ENCODE measurements around the gene CCDC81. TPM values are rescaled to one million over a fixed set of nuclear protein-coding genes. Genes with fewer than 3 reads are reported as not detected.
A peak's percentile ranks its signal among the peaks of the same experiment; 100 is the strongest.

CCDC81 gene
- total and polyA plus RNA-seq, 4 donors: 2.1 to 17.1 (median 7.1) TPM

- no peaks in the 10 kb centered on the region for H3K27me3 ChIP-seq (ENCODE audit: control insufficient read depth in 3 of 3, insufficient read depth in 3 of 3, low read length in 2 of 3)
- H3K9ac ChIP-seq (ENCODE audit: insufficient read depth in 1 of 2, low read length in 2 of 2): no peak overlapping the region
- no peak for DNase-seq
- no peaks in the 10 kb centered on the region for H3K4me1 ChIP-seq (ENCODE audit: control insufficient read depth in 5 of 5, insufficient read depth in 5 of 5, low read length in 5 of 5)
- no peak overlapping the region for H3K4me3 ChIP-seq
- no peak overlapping the region for H3K27ac ChIP-seq (ENCODE audit: low read depth in 1 of 2, low read length in 1 of 2)
- H3K9me3 ChIP-seq (ENCODE audit: control insufficient read depth in 4 of 4, insufficient read depth in 3 of 4, low read length in 3 of 4): no peaks in the 10 kb centered on the region
- H3K36me3 ChIP-seq (ENCODE audit: control insufficient read depth in 4 of 4, insufficient read depth in 4 of 4, low read length in 4 of 4): peaks cover 0 to 2% (median under 1%) of the 10 kb centered on the region in 4 donors
- ATAC-seq (ENCODE audit: insufficient read depth, low FRiP score): no peak
- no peak for TF ChIP-seq CTCF (IDR thresholded peaks at IDR 0.05; ENCODE audit: control extremely low read depth, extremely low read depth)
These were observed 34.2 kb downstream of the CCDC81 start for GRCh38 chr11:86408845-86409244.

DNA sequence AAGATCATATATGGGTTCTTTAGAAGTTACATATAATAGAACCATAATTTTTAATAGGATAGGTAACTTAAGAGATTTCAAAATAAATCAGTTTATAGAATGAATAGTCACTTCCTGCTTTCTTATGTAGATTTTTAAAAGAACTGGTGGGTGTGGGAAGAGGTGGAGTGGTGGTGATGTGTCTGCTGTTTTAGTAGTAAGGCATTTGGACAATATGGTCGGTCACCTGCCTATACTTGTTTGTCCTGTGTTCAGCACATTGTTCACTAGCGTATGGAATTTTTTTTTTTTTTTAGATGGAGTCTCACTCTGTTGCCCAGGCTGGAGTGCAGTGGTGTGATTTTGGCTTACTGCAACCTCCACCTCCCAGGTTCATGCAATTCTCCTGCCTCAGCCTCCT lies 39.3 kb downstream of the CCDC81 start:
- Histone ChIP-seq H3K9ac (ENCODE audit: insufficient read depth in 1 of 2, low read length in 2 of 2) (no peak overlapping the region), H3K4me3 (no peak overlapping the region), H3K4me1 (ENCODE audit: control insufficient read depth in 5 of 5, insufficient read depth in 5 of 5, low read length in 5 of 5) (no peaks in the 10 kb centered on the region), H3K9me3 (ENCODE audit: control insufficient read depth in 4 of 4, insufficient read depth in 3 of 4, low read length in 3 of 4) (no peaks in the 10 kb centered on the region), H3K36me3 (ENCODE audit: control insufficient read depth in 4 of 4, insufficient read depth in 4 of 4, low read length in 4 of 4) (peaks cover 0 to 2% (median under 1%) of the 10 kb centered on the region in 4 donors), H3K27ac (ENCODE audit: low read depth in 1 of 2, low read length in 1 of 2) (no peak overlapping the region), H3K27me3 (ENCODE audit: control insufficient read depth in 3 of 3, insufficient read depth in 3 of 3, low read length in 2 of 3) (no peaks in the 10 kb centered on the region)
- no peak for ATAC-seq (ENCODE audit: insufficient read depth, low FRiP score)
- no peak for DNase-seq
- TF ChIP-seq CTCF (IDR thresholded peaks at IDR 0.05; ENCODE audit: control extremely low read depth, extremely low read depth): no peak
- 94 to 95% methylated on average over 2 of the region's 2 CpGs for WGBS, 2 donors

DNA sequence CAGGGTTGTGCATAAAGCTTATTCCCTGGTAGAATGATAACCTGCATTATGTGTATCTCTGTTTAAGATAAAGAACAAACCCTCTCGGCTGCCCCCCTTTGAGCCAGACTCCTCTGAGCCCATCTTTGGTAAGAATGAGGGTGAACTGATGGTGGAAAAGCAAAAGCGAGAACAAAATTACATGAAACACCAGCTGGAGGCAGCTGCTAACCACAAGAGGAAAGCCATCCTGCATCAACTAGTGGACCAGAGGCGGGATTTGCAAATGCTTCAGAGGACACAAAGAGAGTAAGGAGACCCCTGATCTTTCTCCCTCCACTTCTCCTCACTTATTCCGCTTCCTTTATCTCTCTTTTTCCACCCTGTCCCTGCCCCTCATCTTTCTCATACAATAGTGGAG lies 40.3 kb downstream of the CCDC81 start:
- WGBS, 2 donors: 80 to 81% methylated on average over 4 of the region's 4 CpGs
- ATAC-seq (ENCODE audit: insufficient read depth, low FRiP score) (no peak), DNase-seq (peak; percentile 58 to 80 (median 72))

More for the DNA sequence above, 40.3 kb downstream of the CCDC81 start:
- no peaks in the 10 kb centered on the region for H3K27me3 ChIP-seq (ENCODE audit: control insufficient read depth in 3 of 3, insufficient read depth in 3 of 3, low read length in 2 of 3)
- H3K9me3 ChIP-seq (ENCODE audit: control insufficient read depth in 4 of 4, insufficient read depth in 3 of 4, low read length in 3 of 4): no peaks in the 10 kb centered on the region
- no peak overlapping the region for H3K9ac ChIP-seq (ENCODE audit: insufficient read depth in 1 of 2, low read length in 2 of 2)
- H3K36me3 ChIP-seq (ENCODE audit: control insufficient read depth in 4 of 4, insufficient read depth in 4 of 4, low read length in 4 of 4): no peaks in the 10 kb centered on the region
- no peak overlapping the region for H3K4me3 ChIP-seq
- no peak overlapping the region for H3K27ac ChIP-seq (ENCODE audit: low read depth in 1 of 2, low read length in 1 of 2)
- no peaks in the 10 kb centered on the region for H3K4me1 ChIP-seq (ENCODE audit: control insufficient read depth in 5 of 5, insufficient read depth in 5 of 5, low read length in 5 of 5)
- TF ChIP-seq CTCF (IDR thresholded peaks at IDR 0.05; ENCODE audit: control extremely low read depth, extremely low read depth): no peak
